OCI-LY1 (cell line): ENCODE results near the gene APPL1.

Experiments used
- CTCF ChIP-seq: fragments of 200-600 bp; sonication (generic), shearing (Covaris generic); IDR thresholded peaks from 2 replicates; pipeline ENCODE4 v1.5.1; 2017; ENCODE audit warnings: mild to moderate bottlenecking, antibody characterized with exemption, low read length, moderate library complexity, mixed read lengths
- EZH2 ChIP-seq: fragments of 200-600 bp; sonication (generic), shearing (Covaris generic); IDR thresholded peaks from 2 replicates; pipeline ENCODE4 v1.8.0; 2017; ENCODE audit warnings: borderline replicate concordance, mixed run types, mild to moderate bottlenecking, antibody characterized with exemption, low read length, moderate library complexity, mixed read lengths

GRCh38 chr3:57275393-57275792 is 47.9 kb downstream of the APPL1 start:
- TF ChIP-seq CTCF (no peak), EZH2 (no peak)
